KBM-7 (cell line): Measurements from ENCODE around the gene COX4I2.
A peak's percentile ranks its signal among the peaks of the same experiment; 100 is the strongest.
"Not testable (repeated sequence)": the region's sequence is repeated elsewhere in the genome, so short reads cannot be mapped to it uniquely, and the experiment has no call there.

Experiments
- DNase-seq: peaks from one replicate; pipeline ENCODE4 v3.0.0-alpha.2; 2015
- in situ Hi-C: fragments of 300-500 bp; cut with MboI; formaldehyde crosslinking; loops from 2 replicates; pipeline ENCODE4 v1.14.3; 2020; ENCODE audit warnings: low sequenced_read_pairs, low pct_unique_long_range_greater_than_20kb, mixed read lengths

COX4I2 gene

DNA sequence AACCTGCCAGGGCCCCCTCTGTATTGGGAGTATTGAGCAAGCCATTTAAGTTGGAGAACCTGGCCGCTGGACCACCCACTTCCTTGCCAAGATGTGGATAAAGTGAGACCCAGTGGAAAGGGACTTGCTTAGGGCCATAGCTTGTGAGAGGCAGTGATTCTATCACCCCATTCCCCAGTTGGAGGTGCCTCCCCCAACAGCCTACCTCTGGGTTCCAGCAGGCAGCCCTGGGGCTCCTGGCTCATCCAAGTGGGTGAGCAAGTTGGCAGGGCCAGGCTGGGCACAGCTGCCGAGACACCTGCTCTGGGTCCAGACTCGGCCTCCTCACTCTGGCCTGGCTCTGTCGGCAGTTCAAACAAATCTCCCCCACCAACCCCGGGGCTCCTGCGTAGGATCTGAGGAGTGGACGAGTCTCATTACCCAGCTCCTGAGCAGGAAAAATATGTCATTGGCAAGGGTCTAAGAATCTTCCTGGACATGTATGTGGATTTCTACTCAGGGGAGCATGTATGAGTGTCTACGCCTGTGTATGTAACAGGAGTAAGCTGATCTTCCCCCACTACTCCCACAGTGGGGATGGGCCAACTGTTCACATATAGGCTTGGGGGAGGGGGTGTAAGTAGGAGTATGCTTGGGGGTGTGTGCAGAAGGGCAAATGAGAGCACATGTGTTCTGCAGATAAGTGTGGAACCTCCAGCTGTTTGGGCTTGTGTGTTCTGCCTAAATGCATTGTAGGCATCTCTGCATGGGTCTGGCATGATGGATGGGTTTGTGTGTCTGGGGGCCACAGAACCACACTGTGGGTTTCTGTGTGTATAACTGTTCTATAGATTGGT is 30.7 kb upstream of the COX4I2 start:
- in situ Hi-C loops, result no loop called here
- peak; percentile 64 for DNase-seq

DNA sequence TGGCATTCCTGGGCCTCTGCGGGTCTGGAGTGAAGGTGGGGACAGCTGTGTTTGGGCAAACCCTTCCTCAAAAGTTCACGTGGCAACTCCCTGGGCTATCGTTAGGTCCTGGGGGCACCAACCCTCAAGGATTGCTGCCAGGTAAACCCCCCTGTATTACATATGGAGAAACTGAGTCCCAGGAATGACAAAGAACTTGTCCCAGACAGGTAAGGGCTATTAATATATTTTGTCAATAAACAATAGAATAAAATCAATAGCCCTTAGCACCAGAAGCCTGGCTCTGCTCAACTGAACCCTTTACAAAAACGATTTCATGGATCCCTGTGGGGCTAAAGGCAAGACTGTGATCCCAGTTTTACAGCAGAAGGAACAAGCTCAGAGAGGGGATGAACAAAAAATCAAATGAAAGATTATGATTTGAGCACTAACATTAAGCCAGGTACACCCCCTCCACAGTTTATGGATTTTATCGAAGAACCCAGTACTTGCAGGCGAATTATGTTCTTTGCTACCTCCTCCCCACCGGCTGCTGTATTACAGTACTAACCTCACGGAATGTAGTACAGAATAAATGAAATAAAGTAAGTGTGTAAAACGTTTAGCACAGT is 30.0 kb upstream of the COX4I2 start:
- DNase-seq, result no peak
- in situ Hi-C loops, result no loop called here

- in situ Hi-C loops, result no loop called here
- DNase-seq, result peak; percentile 57
Observed at GRCh38 chr20:31608251-31608945, 29.3 kb upstream of the COX4I2 start.

DNA sequence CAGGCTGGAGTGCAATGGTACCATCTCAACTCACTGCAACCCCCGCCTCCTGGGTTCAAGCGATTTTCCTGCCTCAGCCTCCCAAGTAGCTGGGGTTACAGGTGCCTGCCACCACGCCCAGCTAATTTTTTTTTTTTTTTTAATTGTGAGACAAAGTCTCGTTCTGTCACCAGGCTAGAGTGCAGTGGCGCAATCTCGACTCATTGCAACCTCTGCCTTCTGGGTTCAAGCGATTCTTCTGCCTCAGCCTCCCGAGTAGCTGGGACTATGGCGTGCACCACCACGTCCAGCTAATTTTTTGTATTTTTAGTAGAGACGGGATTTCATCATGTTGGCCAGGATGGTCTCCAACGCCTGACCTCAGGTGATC is 25.5 kb upstream of the COX4I2 start:
- DNase-seq, result not testable (repeated sequence)
- in situ Hi-C loops, result loop anchor here (10.0 kb wide), 1 partner anchor 47 kb away; no protein-coding TSS in a partner anchor

GRCh38 chr20:31615416-31615815 is 22.3 kb upstream of the COX4I2 start:
- DNase-seq, result no peak
- in situ Hi-C loops, result loop anchor here (10.0 kb wide), 1 partner anchor 51 kb away; no protein-coding TSS in a partner anchor

DNA sequence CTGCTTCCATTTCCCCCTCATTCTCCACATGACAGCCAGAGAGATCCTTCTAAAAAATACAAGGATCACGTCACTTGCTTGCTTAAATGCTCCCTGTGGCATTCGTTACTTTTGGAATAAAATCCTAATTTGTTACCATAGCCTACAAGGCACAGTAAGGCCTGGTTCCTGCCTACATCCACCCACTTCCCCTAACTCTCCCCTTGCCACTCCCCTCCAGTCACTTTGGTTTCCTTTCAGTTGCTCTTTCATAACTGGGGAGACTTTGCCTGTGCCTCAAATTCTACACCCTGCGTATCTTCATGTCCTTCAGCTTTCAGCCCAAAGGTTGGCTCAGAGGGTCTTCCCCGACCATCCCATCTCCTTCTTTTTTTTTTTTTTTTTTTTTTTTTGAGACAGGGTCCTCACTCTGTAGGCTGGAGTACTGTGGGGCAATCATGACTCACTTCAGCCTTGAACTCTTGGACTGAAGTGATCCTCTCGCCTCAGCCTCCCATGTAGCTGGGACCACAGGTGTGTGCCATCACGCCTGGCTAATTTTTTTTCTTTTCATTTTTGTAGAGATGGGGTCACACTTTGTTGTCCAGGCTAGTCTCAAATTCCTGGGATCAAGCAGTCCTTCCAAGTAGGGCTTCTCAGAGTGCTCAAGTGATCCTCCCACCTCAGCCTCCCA is 20.1 kb upstream of the COX4I2 start:
- peak; percentile 54 for DNase-seq
- in situ Hi-C loops, result loop anchor here (10.0 kb wide), 1 partner anchor 53 kb away; no protein-coding TSS in a partner anchor

- DNase-seq, result no peak
- in situ Hi-C loops, result no loop called here
Observed at GRCh38 chr20:31620246-31620645, 17.5 kb upstream of the COX4I2 start.

DNA sequence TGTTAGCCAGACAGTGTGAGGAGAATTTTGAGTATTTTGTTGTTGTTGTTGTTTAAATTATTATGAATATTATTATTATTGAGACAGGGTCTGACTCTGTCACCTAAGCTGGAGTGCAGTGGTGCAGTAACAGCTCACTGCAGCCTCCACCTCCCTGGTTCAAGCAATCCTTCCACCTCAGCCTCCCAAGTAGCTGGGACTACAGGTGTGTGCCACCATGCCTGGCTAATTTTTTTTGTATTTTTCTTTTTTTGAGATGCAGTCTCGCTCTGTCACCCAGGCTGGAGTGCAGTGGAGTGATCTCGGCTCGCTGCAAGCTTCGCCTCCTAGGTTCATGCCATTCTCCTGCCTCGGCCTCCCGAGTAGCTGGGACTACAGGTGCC is 14.6 kb upstream of the COX4I2 start:
- DNase-seq, in situ Hi-C loops: not testable (repeated sequence)

DNA sequence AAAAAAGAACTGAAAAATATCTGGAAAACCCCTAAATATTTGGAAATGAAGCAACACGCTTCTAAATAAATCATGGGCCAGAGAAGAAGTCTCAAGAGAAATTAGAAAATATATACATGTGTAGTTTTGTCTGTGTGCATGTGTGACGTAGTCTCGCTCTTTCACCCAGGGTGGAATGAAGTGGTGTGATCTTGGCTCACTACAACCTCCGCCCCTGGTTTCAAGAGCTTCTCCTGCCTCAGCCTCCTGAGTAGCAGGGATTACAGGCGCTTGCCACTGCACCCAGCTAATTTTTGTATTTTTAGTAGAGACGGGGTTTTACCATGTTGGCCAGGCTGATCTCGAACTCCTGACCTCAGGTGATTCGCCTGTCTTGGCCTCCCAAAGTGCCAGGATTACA is 11.2 kb upstream of the COX4I2 start:
- DNase-seq, in situ Hi-C loops: not testable (repeated sequence)

GRCh38 chr20:31628057-31628456 is 9.7 kb upstream of the COX4I2 start:
- DNase-seq, in situ Hi-C loops: not testable (repeated sequence)

DNA sequence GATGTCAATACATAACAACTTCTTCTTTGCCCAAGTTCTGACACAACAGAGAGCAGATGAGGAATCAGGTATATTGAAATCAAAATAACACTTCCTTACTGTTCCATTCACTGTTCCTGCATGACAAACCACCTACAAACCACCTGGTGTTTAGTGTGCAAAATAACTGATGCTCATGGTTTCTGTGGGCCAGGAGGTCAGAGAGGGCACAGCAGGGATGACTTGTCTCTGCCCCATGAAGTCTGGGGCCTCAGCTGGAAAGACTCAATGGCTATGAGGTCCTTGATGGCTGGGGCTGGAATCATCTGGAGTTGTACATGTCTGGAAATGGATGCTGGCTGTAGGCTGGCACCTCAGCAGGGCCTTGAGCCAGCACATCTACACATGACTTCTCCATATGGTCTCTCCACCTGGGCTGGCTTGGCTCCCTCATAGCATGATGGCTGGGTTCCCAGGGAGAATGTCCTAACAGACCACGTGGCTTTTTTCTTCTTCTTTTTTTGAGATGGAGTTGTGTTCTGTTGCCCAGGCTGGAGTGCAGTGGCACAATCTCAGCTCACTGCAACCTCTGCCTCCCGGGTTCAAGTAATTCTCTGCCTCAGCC is 7.4 kb upstream of the COX4I2 start:
- in situ Hi-C loops, result no loop called here
- DNase-seq, result no peak

- DNase-seq, result no peak
Observed at GRCh38 chr20:31632548-31633338, 5.0 kb upstream of the COX4I2 start.

DNA sequence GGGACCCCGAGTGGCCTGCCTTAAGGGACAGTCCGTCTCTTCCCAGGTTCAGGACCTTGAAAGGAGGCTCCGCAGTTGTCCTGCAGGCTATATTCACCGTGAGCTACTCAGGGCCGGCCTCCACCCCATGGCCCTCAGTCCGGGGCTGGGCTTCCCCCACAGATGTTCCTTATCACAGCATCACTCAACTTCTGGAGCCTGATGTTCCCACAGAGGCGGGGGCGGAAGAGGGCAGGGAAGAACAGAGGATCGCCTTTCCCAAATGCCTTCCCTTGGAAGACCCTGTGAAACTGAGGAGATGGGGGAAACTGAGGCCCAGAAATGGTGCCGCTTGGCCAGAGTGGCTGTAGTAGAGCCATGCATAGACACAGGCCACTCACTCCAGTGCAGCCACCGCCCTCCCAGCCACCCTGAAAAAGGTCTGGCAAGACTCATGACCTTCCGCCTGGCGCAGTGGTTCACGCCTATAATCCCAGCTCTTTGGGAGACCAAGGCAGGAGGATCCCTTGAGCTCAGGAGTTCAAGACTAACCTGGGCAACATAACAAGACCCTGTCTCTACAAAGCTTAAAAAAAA is 4.3 kb upstream of the COX4I2 start:
- no peak for DNase-seq
- in situ Hi-C loops, result no loop called here

More at GRCh38 chr20:31632548-31633338, 5.0 kb upstream of the COX4I2 start:
- in situ Hi-C loops, result no loop called here

- DNase-seq, result no peak
- in situ Hi-C loops, result no loop called here
Observed at GRCh38 chr20:31638317-31638716, 605 bp downstream of the COX4I2 start.

DNA sequence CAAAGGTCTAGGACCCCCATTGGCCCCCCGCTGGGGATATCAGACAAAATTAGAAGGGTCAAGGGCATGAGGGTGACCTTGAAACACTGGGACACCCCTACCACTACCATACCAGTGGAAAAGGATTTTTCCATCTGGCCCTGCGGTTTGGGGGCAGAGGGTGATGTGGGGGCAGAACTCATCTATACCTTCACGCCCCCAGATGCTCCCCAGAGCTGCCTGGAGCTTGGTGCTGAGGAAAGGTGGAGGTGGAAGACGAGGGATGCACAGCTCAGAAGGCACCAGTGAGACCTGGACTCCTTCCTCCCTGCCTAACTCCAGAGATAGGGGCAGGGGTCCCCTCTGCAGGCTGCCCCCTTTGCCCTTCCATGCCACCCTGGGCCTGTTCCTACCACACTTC is 1.1 kb downstream of the COX4I2 start:
- no peak for DNase-seq

DNA sequence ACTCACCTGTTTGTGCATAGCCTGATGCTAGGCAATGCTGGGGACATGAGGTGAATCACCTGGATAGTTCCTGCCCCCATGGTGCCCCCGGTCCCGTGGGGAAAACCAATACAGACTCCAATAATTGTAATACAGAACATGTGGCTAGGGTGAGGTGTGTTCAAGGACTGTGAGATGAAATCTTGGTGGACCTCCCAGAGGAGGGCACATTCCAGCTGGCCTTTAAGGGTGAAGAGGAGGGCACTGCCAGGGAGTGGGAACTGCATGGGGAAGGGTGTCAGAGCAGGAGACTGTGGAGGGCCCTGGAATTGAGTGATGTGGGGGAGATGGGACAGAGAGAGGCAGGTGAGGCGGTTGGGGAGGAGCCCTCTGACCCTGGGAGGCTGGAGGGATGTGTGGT is 2.5 kb downstream of the COX4I2 start:
- DNase-seq, result no peak
- in situ Hi-C loops, result no loop called here

More for the DNA sequence above, 1.1 kb downstream of the COX4I2 start:
- in situ Hi-C loops, result no loop called here

DNA sequence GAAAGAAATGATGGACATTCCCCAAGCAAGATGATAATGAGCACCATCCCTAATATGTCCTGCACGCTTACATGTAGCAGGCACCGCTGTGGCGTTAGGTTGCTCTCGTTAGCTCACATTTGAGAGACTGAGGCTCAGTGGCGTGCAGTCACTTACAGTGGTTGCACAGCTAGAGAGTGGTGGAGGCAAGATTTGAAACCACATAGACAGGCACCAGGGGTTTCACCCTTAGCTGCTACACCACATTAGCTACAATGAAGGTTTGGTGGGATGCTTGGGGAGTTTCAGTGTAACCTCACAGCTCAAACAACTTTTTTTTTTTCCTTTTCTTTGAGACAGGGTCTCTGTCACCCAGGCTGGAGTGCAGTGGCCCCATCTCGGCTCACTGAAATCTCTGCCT is 3.7 kb downstream of the COX4I2 start:
- no peak for DNase-seq
- in situ Hi-C loops, result no loop called here

GRCh38 chr20:31642837-31643236 is 5.1 kb downstream of the COX4I2 start:
- peak; percentile 23 for DNase-seq
- in situ Hi-C loops, result no loop called here
